ENCODE measurements around the gene LCE1F.

Gene LCE1F

GRCh38 chr1:152774875-152775274 lies at the start of gene LCE1F:
TSS of gene LCE1F (plus strand) at chr1:152775140. CDS start at chr1:152776372, 1,232 bp downstream.
- no peak for DNase-seq

GRCh38 chr1:152725261-152725660 lies 49.7 kb upstream of the LCE1F start:
- DNase-seq, result no peak

GRCh38 chr1:152728986-152729385 lies 46.0 kb upstream of the LCE1F start:
- no peak for DNase-seq

GRCh38 chr1:152735648-152736047 lies 39.3 kb upstream of the LCE1F start:
- no peak for DNase-seq

GRCh38 chr1:152737997-152738396 lies 36.9 kb upstream of the LCE1F start:
- DNase-seq, result no peak

- DNase-seq, result no peak
These were observed 35.1 kb upstream of the LCE1F start for GRCh38 chr1:152739841-152740240.

- no peak for DNase-seq
These were observed 33.3 kb upstream of the LCE1F start for GRCh38 chr1:152741656-152742055.

GRCh38 chr1:152743371-152744145 lies 31.4 kb upstream of the LCE1F start:
- DNase-seq, result no peak

GRCh38 chr1:152745289-152745704 lies 29.6 kb upstream of the LCE1F start:
- no peak for DNase-seq

- DNase-seq, result no peak
These were observed 29.0 kb upstream of the LCE1F start for GRCh38 chr1:152745765-152746444.

- DNase-seq, result no peak
These were observed 27.1 kb upstream of the LCE1F start for GRCh38 chr1:152747831-152748230.

- DNase-seq, result no peak
These were observed 22.7 kb upstream of the LCE1F start for GRCh38 chr1:152752225-152752624.

- no peak for DNase-seq
These were observed 21.4 kb upstream of the LCE1F start for GRCh38 chr1:152753586-152753985.

- no peak for DNase-seq
These were observed 18.1 kb upstream of the LCE1F start for GRCh38 chr1:152756872-152757271.

- no peak for DNase-seq
These were observed 17.2 kb upstream of the LCE1F start, which contains the start of gene KPRP for GRCh38 chr1:152757747-152758146. TSS of gene KPRP (plus strand) at chr1:152758025. CDS start at chr1:152759589, 1,564 bp downstream.

GRCh38 chr1:152758636-152759035 lies 16.3 kb upstream of the LCE1F start:
- no peak for DNase-seq

GRCh38 chr1:152759453-152760173 lies 15.3 kb upstream of the LCE1F start:
- no peak for DNase-seq

GRCh38 chr1:152760551-152761190 lies 14.3 kb upstream of the LCE1F start:
- no peak for DNase-seq

GRCh38 chr1:152761609-152762213 lies 13.2 kb upstream of the LCE1F start:
- no peak for DNase-seq

- no peak for DNase-seq
These were observed 6.0 kb upstream of the LCE1F start for GRCh38 chr1:152768847-152769533.

- DNase-seq, result no peak
These were observed 4.5 kb upstream of the LCE1F start for GRCh38 chr1:152770411-152770810.

- DNase-seq, result no peak
These were observed 1.4 kb downstream of the LCE1F start for GRCh38 chr1:152776361-152776760.
